Progenitor cell of endocrine pancreas (in vitro differentiated cells): ENCODE data around the gene ARID5B. TPM values are rescaled to one million over a fixed set of nuclear protein-coding genes. Genes with fewer than 3 reads are reported as not detected.

Source experiments
- DNase-seq: peaks from one replicate; pipeline ENCODE4 v3.0.0; 2021; ENCODE audit warnings: low spot score; ENCODE audit not compliant: unreplicated experiment
- H3K27ac Mint-ChIP-seq: 2 replicates; pipeline ENCODE4 v1.8.0; 2021; ENCODE audit warnings: mild to moderate bottlenecking, moderate library complexity, mixed read lengths
- H3K27me3 Mint-ChIP-seq: 2 replicates; pipeline ENCODE4 v1.8.0; 2021; ENCODE audit warnings: mixed read lengths
- H3K36me3 Mint-ChIP-seq: 2 replicates; pipeline ENCODE4 v1.8.0; 2022; ENCODE audit warnings: mixed read lengths; ENCODE audit not compliant: insufficient read depth
- H3K4me1 Mint-ChIP-seq: 2 replicates; pipeline ENCODE4 v1.8.0; 2021; ENCODE audit warnings: low read depth, mixed read lengths
- H3K4me3 Mint-ChIP-seq: 2 replicates; pipeline ENCODE4 v1.8.0; 2021; ENCODE audit warnings: low read depth, mild to moderate bottlenecking, moderate library complexity, mixed read lengths
- H3K9me3 Mint-ChIP-seq: 2 replicates; pipeline ENCODE4 v1.8.0; 2021; ENCODE audit warnings: low read depth, mixed read lengths
- CTCF ChIP-seq: fragments of 200-600 bp; sonication (generic); IDR thresholded peaks from one replicate; pipeline ENCODE4 v1.5.0; 2021; ENCODE audit warnings: antibody characterized with exemption, mild to moderate bottlenecking; ENCODE audit not compliant: unreplicated experiment
- total RNA-seq: library from RNA; stranded (reverse); gene quantifications from 2 replicates; pipeline ENCODE4 v1.2.1, GENCODE V29; 2021

Gene ARID5B
- total RNA-seq, 1 donor from 2014 or later, result 19.7 TPM

GRCh38 chr10:62083412-62084267 lies 182.1 kb downstream of the ARID5B start:
- Mint-ChIP-seq H3K9me3 (no peaks in the 10 kb centered on the region), H3K27me3 (no peaks in the 10 kb centered on the region), H3K4me1 (peaks cover 29% of the 10 kb centered on the region), H3K4me3 (no peak overlapping the region), H3K27ac (peak overlapping the region; percentile 33), H3K36me3 (peaks cover 20% of the 10 kb centered on the region)
- no peak for TF ChIP-seq CTCF
- DNase-seq, result no peak

- H3K27me3 Mint-ChIP-seq, result no peaks in the 10 kb centered on the region
- H3K9me3 Mint-ChIP-seq, result no peaks in the 10 kb centered on the region
- H3K4me1 Mint-ChIP-seq, result peaks cover 29% of the 10 kb centered on the region
- DNase-seq, result no peak
- TF ChIP-seq CTCF, result no peak
- no peak overlapping the region for H3K4me3 Mint-ChIP-seq
- peaks cover 20% of the 10 kb centered on the region for H3K36me3 Mint-ChIP-seq
- H3K27ac Mint-ChIP-seq, result no peak overlapping the region
Measured at GRCh38 chr10:62084451-62084850, 183.0 kb downstream of the ARID5B start.

- no peaks in the 10 kb centered on the region for H3K9me3 Mint-ChIP-seq
- peaks cover 19% of the 10 kb centered on the region for H3K36me3 Mint-ChIP-seq
- TF ChIP-seq CTCF, result no peak
- H3K27ac Mint-ChIP-seq, result peak overlapping the region; percentile 45
- no peaks in the 10 kb centered on the region for H3K27me3 Mint-ChIP-seq
- DNase-seq, result no peak
- H3K4me1 Mint-ChIP-seq, result peaks cover 29% of the 10 kb centered on the region
- H3K4me3 Mint-ChIP-seq, result no peak overlapping the region
Measured at GRCh38 chr10:62085404-62085803, 183.9 kb downstream of the ARID5B start.

- Mint-ChIP-seq H3K36me3 (peaks cover 21% of the 10 kb centered on the region), H3K9me3 (no peaks in the 10 kb centered on the region), H3K4me1 (peaks cover 29% of the 10 kb centered on the region), H3K27me3 (no peaks in the 10 kb centered on the region), H3K27ac (peak overlapping the region; percentile 45), H3K4me3 (no peak overlapping the region)
- DNase-seq, result no peak
- TF ChIP-seq CTCF, result no peak
Measured at GRCh38 chr10:62085821-62086220, 184.3 kb downstream of the ARID5B start.

- H3K4me1 Mint-ChIP-seq, result peaks cover 14% of the 10 kb centered on the region
- H3K36me3 Mint-ChIP-seq, result peaks cover 32% of the 10 kb centered on the region
- no peak overlapping the region for H3K4me3 Mint-ChIP-seq
- TF ChIP-seq CTCF, result no peak
- no peak for DNase-seq
- no peaks in the 10 kb centered on the region for H3K27me3 Mint-ChIP-seq
- H3K27ac Mint-ChIP-seq, result no peak overlapping the region
- no peaks in the 10 kb centered on the region for H3K9me3 Mint-ChIP-seq
Measured at GRCh38 chr10:62087329-62087728, 185.8 kb downstream of the ARID5B start.
